ENCODE measurements around the gene NTN4. TPM values are rescaled to one million over a fixed set of nuclear protein-coding genes. Genes with fewer than 3 reads are reported as not detected.
A peak's percentile ranks its signal among the peaks of the same experiment; 100 is the strongest.

The NTN4 gene
- total RNA-seq, 1 experiment from 2014 or later: 68.4 TPM

DNA sequence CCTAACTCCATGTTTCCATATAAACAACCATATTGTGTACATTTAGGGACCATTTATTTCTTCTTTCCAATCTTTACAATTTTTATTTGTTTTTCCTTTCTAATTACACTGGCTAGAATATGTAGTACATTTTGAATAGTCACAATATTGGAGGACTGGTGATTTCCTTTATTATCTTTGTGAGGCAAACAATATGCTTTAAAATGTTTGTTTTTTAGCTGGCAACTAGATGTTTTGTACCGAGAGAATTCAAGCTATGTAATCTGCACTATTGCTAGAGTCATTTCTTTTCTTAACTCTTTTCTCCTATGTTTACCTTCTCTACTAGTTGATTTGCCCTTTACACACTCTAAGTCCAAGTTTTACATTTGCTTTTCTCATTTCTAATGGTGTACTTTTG, 13.3 kb upstream of the NTN4 start:
- TF ChIP-seq, protein P1, sequence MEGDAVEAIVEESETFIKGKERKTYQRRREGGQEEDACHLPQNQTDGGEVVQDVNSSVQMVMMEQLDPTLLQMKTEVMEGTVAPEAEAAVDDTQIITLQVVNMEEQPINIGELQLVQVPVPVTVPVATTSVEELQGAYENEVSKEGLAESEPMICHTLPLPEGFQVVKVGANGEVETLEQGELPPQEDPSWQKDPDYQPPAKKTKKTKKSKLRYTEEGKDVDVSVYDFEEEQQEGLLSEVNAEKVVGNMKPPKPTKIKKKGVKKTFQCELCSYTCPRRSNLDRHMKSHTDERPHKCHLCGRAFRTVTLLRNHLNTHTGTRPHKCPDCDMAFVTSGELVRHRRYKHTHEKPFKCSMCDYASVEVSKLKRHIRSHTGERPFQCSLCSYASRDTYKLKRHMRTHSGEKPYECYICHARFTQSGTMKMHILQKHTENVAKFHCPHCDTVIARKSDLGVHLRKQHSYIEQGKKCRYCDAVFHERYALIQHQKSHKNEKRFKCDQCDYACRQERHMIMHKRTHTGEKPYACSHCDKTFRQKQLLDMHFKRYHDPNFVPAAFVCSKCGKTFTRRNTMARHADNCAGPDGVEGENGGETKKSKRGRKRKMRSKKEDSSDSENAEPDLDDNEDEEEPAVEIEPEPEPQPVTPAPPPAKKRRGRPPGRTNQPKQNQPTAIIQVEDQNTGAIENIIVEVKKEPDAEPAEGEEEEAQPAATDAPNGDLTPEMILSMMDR (IDR thresholded peaks at IDR 0.05; ENCODE audit: unreplicated experiment): no peak
- H3K27ac Mint-ChIP-seq (ENCODE audit: unreplicated experiment): peak overlapping the region; percentile 100
- H3K4me3 Mint-ChIP-seq (ENCODE audit: low read depth, unreplicated experiment): no peak overlapping the region
- DNase-seq: no peak
- H3K36me3 Mint-ChIP-seq (ENCODE audit: insufficient read depth, unreplicated experiment): peaks cover 19% of the 10 kb centered on the region
- BruUV-seq (replicated peaks): no TSS peak
- no peaks in the 10 kb centered on the region for H3K27me3 Mint-ChIP-seq (ENCODE audit: unreplicated experiment)
- no peaks in the 10 kb centered on the region for H3K9me3 Mint-ChIP-seq (ENCODE audit: low read depth, unreplicated experiment)
- peaks cover 66% of the 10 kb centered on the region for H3K4me1 Mint-ChIP-seq (ENCODE audit: low read depth, unreplicated experiment)
- intact Hi-C loops (cut with micrococcal nuclease; ENCODE audit: unreplicated experiment): loop anchor here (5.0 kb wide), 1 partner anchor 102 kb away; no protein-coding TSS in a partner anchor
- CTCF ChIA-PET: no interaction called here

DNA sequence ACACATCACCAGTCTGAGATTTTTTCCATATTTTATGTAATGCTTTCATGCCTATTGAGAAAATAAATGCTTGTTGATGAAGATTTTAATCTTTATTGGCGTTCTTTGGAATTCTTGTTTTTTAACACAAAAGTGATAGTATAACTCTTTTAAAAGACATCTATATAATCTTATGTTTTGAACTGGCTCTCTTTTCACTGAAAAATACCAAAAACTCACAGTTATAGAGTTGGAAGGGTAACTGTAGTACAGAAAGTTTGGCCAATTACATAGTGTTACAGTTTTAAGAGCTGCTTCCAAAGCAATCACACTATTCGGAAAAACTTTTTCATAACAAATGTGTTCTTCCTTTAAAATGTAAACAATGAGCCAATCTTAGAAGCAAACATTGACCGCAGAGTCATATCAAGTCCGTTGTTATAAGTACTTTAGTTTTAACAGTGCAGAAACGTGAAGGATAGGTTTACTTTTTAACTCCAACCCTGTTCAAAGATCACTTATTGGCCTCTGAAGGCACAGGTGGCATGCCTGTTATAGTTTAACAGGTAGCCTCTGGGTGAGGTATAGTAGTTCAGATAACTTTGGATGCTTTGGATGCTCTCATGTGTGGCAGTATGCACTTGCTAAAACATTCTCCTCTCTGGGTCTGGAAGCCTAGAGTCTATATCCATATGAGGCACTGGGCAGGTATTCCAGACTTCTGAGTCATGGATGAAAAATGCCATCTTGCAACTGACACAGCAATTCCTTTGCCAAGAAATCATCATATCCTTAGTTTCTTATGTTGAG, 12.1 kb upstream of the NTN4 start:
- no peak overlapping the region for H3K4me3 Mint-ChIP-seq (ENCODE audit: low read depth, unreplicated experiment)
- DNase-seq: peak; percentile 70
- CTCF ChIA-PET: interaction anchor here (0.5 kb wide), 1 partner anchor 689 kb away, joined by 3 read pairs; no protein-coding TSS in a partner anchor
- BruUV-seq (replicated peaks): TSS peak; percentile 15
- intact Hi-C loops (cut with micrococcal nuclease; ENCODE audit: unreplicated experiment): loop anchor here (5.0 kb wide), 1 partner anchor 100 kb away; no protein-coding TSS in a partner anchor
- no peaks in the 10 kb centered on the region for H3K9me3 Mint-ChIP-seq (ENCODE audit: low read depth, unreplicated experiment)
- peaks cover 19% of the 10 kb centered on the region for H3K36me3 Mint-ChIP-seq (ENCODE audit: insufficient read depth, unreplicated experiment)
- TF ChIP-seq, protein P1 (IDR thresholded peaks at IDR 0.05; ENCODE audit: unreplicated experiment): no peak
- H3K27me3 Mint-ChIP-seq (ENCODE audit: unreplicated experiment): no peaks in the 10 kb centered on the region
- H3K4me1 Mint-ChIP-seq (ENCODE audit: low read depth, unreplicated experiment): peaks cover 67% of the 10 kb centered on the region
- peak overlapping the region; percentile 100 for H3K27ac Mint-ChIP-seq (ENCODE audit: unreplicated experiment)

DNA sequence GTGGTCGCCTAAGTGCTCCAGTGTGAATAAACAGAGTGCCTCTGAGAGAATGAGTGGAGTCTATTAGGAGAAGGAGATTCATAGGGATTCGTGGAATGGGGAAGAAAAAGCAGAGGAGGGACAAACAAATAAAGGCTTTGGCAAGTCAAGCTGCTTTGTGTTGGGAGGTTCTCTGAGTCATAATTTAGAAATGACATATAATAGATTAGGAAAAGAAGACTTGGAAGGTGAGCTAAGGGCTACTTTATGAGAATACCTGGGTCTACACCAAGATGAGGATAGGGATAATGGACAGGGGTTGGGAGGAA, 6.4 kb upstream of the NTN4 start:
- H3K4me3 Mint-ChIP-seq (ENCODE audit: low read depth, unreplicated experiment): peak overlapping the region; percentile 13
- peaks cover 4% of the 10 kb centered on the region for H3K9me3 Mint-ChIP-seq (ENCODE audit: low read depth, unreplicated experiment)
- DNase-seq: peak; percentile 30
- CTCF ChIA-PET: interaction anchor here (0.9 kb wide), 1 partner anchor 9 kb away, joined by 4 read pairs; no protein-coding TSS in a partner anchor
- peaks cover 13% of the 10 kb centered on the region for H3K36me3 Mint-ChIP-seq (ENCODE audit: insufficient read depth, unreplicated experiment)
- intact Hi-C loops (cut with micrococcal nuclease; ENCODE audit: unreplicated experiment): loop anchor here (5.0 kb wide), 1 partner anchor 80 kb away; no protein-coding TSS in a partner anchor
- H3K27me3 Mint-ChIP-seq (ENCODE audit: unreplicated experiment): no peaks in the 10 kb centered on the region
- H3K27ac Mint-ChIP-seq (ENCODE audit: unreplicated experiment): peak overlapping the region; percentile 82
- BruUV-seq (replicated peaks): no TSS peak
- H3K4me1 Mint-ChIP-seq (ENCODE audit: low read depth, unreplicated experiment): peaks cover 66% of the 10 kb centered on the region
- TF ChIP-seq, protein P1 (IDR thresholded peaks at IDR 0.05; ENCODE audit: unreplicated experiment): no peak

DNA sequence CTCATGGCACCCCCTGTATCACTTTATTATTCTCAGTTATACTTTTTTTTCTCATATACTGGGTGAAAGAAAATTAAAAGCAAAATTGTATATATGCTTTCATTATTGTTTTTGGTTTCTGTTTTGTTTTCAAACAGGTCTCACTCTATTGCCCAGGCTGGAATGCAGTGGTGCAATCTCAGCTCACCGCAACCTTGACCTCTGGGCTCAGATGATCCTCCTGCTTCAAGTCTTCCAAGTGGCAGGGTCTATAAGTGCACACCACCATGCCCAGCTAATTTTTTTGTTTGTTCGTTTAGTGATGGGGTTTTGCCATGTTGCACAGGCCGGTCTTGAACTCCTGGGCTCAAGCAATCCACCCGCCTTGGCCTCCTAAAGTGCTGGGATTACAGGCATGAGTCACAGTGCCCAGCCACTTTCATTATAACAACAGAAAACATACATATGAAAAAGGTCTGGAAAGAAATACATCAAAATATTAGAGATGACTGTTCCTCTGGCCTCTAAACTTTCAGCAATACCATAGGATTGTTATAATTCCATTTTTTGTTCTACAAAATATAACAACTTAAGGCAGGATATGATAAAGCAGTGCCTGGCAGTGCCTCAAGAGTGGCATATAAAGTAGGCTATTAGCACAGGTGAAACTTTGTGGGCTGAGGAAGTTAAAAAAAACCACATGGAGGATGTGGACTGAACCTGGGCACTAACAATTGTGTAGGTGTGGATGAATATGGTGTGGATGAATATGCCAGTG, 5.8 kb upstream of the NTN4 start:
- Mint-ChIP-seq H3K4me1 (ENCODE audit: low read depth, unreplicated experiment) (peaks cover 70% of the 10 kb centered on the region), H3K27ac (ENCODE audit: unreplicated experiment) (peak overlapping the region; percentile 82), H3K9me3 (ENCODE audit: low read depth, unreplicated experiment) (peaks cover 4% of the 10 kb centered on the region), H3K27me3 (ENCODE audit: unreplicated experiment) (no peaks in the 10 kb centered on the region), H3K36me3 (ENCODE audit: insufficient read depth, unreplicated experiment) (peaks cover 14% of the 10 kb centered on the region), H3K4me3 (ENCODE audit: low read depth, unreplicated experiment) (peak overlapping the region; percentile 13)
- TSS peak; percentile 84 for BruUV-seq (replicated peaks)
- TF ChIP-seq, protein P1 (IDR thresholded peaks at IDR 0.05; ENCODE audit: unreplicated experiment): no peak
- peak; percentile 48 for DNase-seq
- CTCF ChIA-PET: interaction anchor here (0.6 to 0.9 kb wide), 3 partner anchors 10 to 128 kb away, joined by 3 to 4 read pairs (median 4); no protein-coding TSS in a partner anchor
- intact Hi-C loops (cut with micrococcal nuclease; ENCODE audit: unreplicated experiment): loop anchor here (5.0 kb wide), 1 partner anchor 79 kb away; no protein-coding TSS in a partner anchor
